Natural killer cell treated with Interleukin-12 subunit alpha and Interleukin-12 subunit beta and Interleukin-15 and Interleukin-18, amount 100 ng/mL, for 72 hours (primary cell): ENCODE results near the gene SSBP4. TPM values are rescaled to one million over a fixed set of nuclear protein-coding genes. Genes with fewer than 3 reads are reported as not detected.

ENCODE experiments used
- ATAC-seq, 2 donors: fragments of 150-1000 bp; cut with Tn5 transposase in 1 of 2; sonication (Bioruptor Pico), chemical (Tn5 transposase) in 1 of 2; 2 replicates each; pipeline ENCODE4 v1.10.0; 2021
- DNase-seq: peaks from one replicate; pipeline ENCODE4 v3.0.0; 2022; ENCODE audit warnings: low spot score
- H3K27ac Mint-ChIP-seq, 2 donors: 1 replicate in 1 of 2; 2 replicates in 1 of 2; pipeline ENCODE4 v1.8.0; 2022; ENCODE audit warnings: mixed read lengths in 2 of 2, mild to moderate bottlenecking in 1 of 2, moderate library complexity in 1 of 2
- H3K27me3 Mint-ChIP-seq, 2 donors: 1 replicate in 1 of 2; 2 replicates in 1 of 2; pipeline ENCODE4 v1.8.0; 2022; ENCODE audit warnings: mixed read lengths in 2 of 2
- H3K36me3 Mint-ChIP-seq: one replicate; pipeline ENCODE4 v1.8.0; 2022; ENCODE audit warnings: mixed read lengths
- H3K4me1 Mint-ChIP-seq, 2 donors: 1 replicate in 1 of 2; 2 replicates in 1 of 2; pipeline ENCODE4 v1.8.0; 2022; ENCODE audit warnings: low read depth in 2 of 2, mixed read lengths in 2 of 2, mild to moderate bottlenecking in 1 of 2
- H3K4me3 Mint-ChIP-seq: one replicate; pipeline ENCODE4 v1.8.0; 2022; ENCODE audit warnings: mixed read lengths
- H3K9me3 Mint-ChIP-seq: 2 replicates; pipeline ENCODE4 v1.8.0; 2022; ENCODE audit warnings: mixed read lengths
- total RNA-seq, 2 donors: library from RNA; stranded (reverse); gene quantifications; one replicate each; pipeline ENCODE4 v1.2.3, GENCODE V29; 2022

SSBP4 gene
- total RNA-seq, 2 donors from 2014 or later = 112 to 271 TPM

- no peaks in the 10 kb centered on the region for H3K27me3 Mint-ChIP-seq
- no peaks in the 10 kb centered on the region for H3K36me3 Mint-ChIP-seq
- ATAC-seq (no peak), DNase-seq (no peak)
- no peaks in the 10 kb centered on the region for H3K9me3 Mint-ChIP-seq
- peaks cover 54 to 62% of the 10 kb centered on the region in 2 donors for H3K4me1 Mint-ChIP-seq
- H3K27ac Mint-ChIP-seq = peak overlapping the region; percentile 91 to 94
- H3K4me3 Mint-ChIP-seq = peak overlapping the region; percentile 94
Observed at GRCh38 chr19:18420930-18421329, 1.7 kb downstream of the SSBP4 start.

- no peaks in the 10 kb centered on the region for H3K9me3 Mint-ChIP-seq
- no peaks in the 10 kb centered on the region for H3K27me3 Mint-ChIP-seq
- H3K4me3 Mint-ChIP-seq = peak overlapping the region; percentile 94
- H3K27ac Mint-ChIP-seq = peak overlapping the region; percentile 91 to 94
- ATAC-seq (no peak), DNase-seq (no peak)
- H3K4me1 Mint-ChIP-seq = peaks cover 51 to 60% of the 10 kb centered on the region in 2 donors
- H3K36me3 Mint-ChIP-seq = no peaks in the 10 kb centered on the region
Observed at GRCh38 chr19:18421371-18421959, 2.3 kb downstream of the SSBP4 start.

- ATAC-seq = no peak
- Mint-ChIP-seq H3K36me3 (no peaks in the 10 kb centered on the region), H3K27me3 (no peaks in the 10 kb centered on the region), H3K9me3 (no peaks in the 10 kb centered on the region), H3K4me1 (peaks cover 42 to 51% of the 10 kb centered on the region in 2 donors), H3K27ac (peak overlapping the region; percentile 91 to 94), H3K4me3 (peak overlapping the region; percentile 94)
- no peak for DNase-seq
Observed at GRCh38 chr19:18422530-18423191, 3.5 kb downstream of the SSBP4 start.

- no peaks in the 10 kb centered on the region for H3K27me3 Mint-ChIP-seq
- H3K9me3 Mint-ChIP-seq = no peaks in the 10 kb centered on the region
- no peaks in the 10 kb centered on the region for H3K36me3 Mint-ChIP-seq
- peak overlapping the region; percentile 91 to 94 for H3K27ac Mint-ChIP-seq
- peak overlapping the region; percentile 94 for H3K4me3 Mint-ChIP-seq
- ATAC-seq (no peak), DNase-seq (no peak)
- peaks cover 35 to 44% of the 10 kb centered on the region in 2 donors for H3K4me1 Mint-ChIP-seq
Observed at GRCh38 chr19:18423258-18424020, 4.2 kb downstream of the SSBP4 start.

GRCh38 chr19:18424122-18424889, 5.1 kb downstream of the SSBP4 start:
- no peak for ATAC-seq
- peak overlapping the region; percentile 91 to 94 for H3K27ac Mint-ChIP-seq
- H3K9me3 Mint-ChIP-seq = no peaks in the 10 kb centered on the region
- no peaks in the 10 kb centered on the region for H3K36me3 Mint-ChIP-seq
- H3K4me3 Mint-ChIP-seq = peak overlapping the region; percentile 19
- DNase-seq = no peak
- H3K4me1 Mint-ChIP-seq = peaks cover 29 to 39% of the 10 kb centered on the region in 2 donors
- no peaks in the 10 kb centered on the region for H3K27me3 Mint-ChIP-seq

- Mint-ChIP-seq H3K27ac (no peak overlapping the region), H3K4me3 (no peak overlapping the region), H3K4me1 (peaks cover 28 to 41% of the 10 kb centered on the region in 2 donors), H3K9me3 (no peaks in the 10 kb centered on the region), H3K36me3 (no peaks in the 10 kb centered on the region), H3K27me3 (no peaks in the 10 kb centered on the region)
- DNase-seq (no peak), ATAC-seq (no peak)
Observed at GRCh38 chr19:18424890-18425514, 5.8 kb downstream of the SSBP4 start.

- DNase-seq (no peak), ATAC-seq (no peak)
- H3K9me3 Mint-ChIP-seq = no peaks in the 10 kb centered on the region
- H3K36me3 Mint-ChIP-seq = no peaks in the 10 kb centered on the region
- H3K27ac Mint-ChIP-seq = peak overlapping the region; percentile 54 to 73
- no peak overlapping the region for H3K4me3 Mint-ChIP-seq
- H3K27me3 Mint-ChIP-seq = no peaks in the 10 kb centered on the region
- H3K4me1 Mint-ChIP-seq = peaks cover 23 to 34% of the 10 kb centered on the region in 2 donors
Observed at GRCh38 chr19:18425515-18426415, 6.6 kb downstream of the SSBP4 start.

GRCh38 chr19:18426416-18426767, 7.2 kb downstream of the SSBP4 start:
- no peaks in the 10 kb centered on the region for H3K27me3 Mint-ChIP-seq
- H3K4me1 Mint-ChIP-seq = peaks cover 20 to 30% of the 10 kb centered on the region in 2 donors
- no peak for DNase-seq
- no peak for ATAC-seq
- H3K36me3 Mint-ChIP-seq = no peaks in the 10 kb centered on the region
- H3K4me3 Mint-ChIP-seq = no peak overlapping the region
- no peaks in the 10 kb centered on the region for H3K9me3 Mint-ChIP-seq
- H3K27ac Mint-ChIP-seq = no peak overlapping the region

- DNase-seq (no peak), ATAC-seq (no peak)
- no peaks in the 10 kb centered on the region for H3K36me3 Mint-ChIP-seq
- H3K9me3 Mint-ChIP-seq = no peaks in the 10 kb centered on the region
- H3K27me3 Mint-ChIP-seq = no peaks in the 10 kb centered on the region
- peaks cover 12 to 22% of the 10 kb centered on the region in 2 donors for H3K4me1 Mint-ChIP-seq
- no peak overlapping the region for H3K27ac Mint-ChIP-seq
- H3K4me3 Mint-ChIP-seq = no peak overlapping the region
Observed at GRCh38 chr19:18427080-18427742, 8.0 kb downstream of the SSBP4 start.

GRCh38 chr19:18427743-18428113, 8.5 kb downstream of the SSBP4 start:
- Mint-ChIP-seq H3K36me3 (no peaks in the 10 kb centered on the region), H3K4me1 (peaks cover 10 to 18% of the 10 kb centered on the region in 2 donors), H3K9me3 (no peaks in the 10 kb centered on the region), H3K4me3 (no peak overlapping the region), H3K27me3 (no peaks in the 10 kb centered on the region), H3K27ac (no peak overlapping the region)
- ATAC-seq (no peak), DNase-seq (no peak)

GRCh38 chr19:18428173-18428786, 9.1 kb downstream of the SSBP4 start:
- Mint-ChIP-seq H3K4me3 (no peak overlapping the region), H3K36me3 (no peaks in the 10 kb centered on the region), H3K9me3 (no peaks in the 10 kb centered on the region), H3K4me1 (peaks cover 5 to 12% of the 10 kb centered on the region in 2 donors), H3K27ac (no peak overlapping the region), H3K27me3 (no peaks in the 10 kb centered on the region)
- DNase-seq (no peak), ATAC-seq (no peak)
